Motor neuron (in vitro differentiated cells): Measurements from ENCODE around the gene POLA2. TPM values are rescaled to one million over a fixed set of nuclear protein-coding genes. Genes with fewer than 3 reads are reported as not detected.
A peak's percentile ranks its signal among the peaks of the same experiment; 100 is the strongest.

Experiments used
- ATAC-seq, 8 experiments: fragments of 200-7000 bp; cut with Tn5 transposase; replicated peaks in 6 of 8; 2 replicates each; pipeline ENCODE4 v1.8.0; 2021; ENCODE audit warnings: mild to moderate bottlenecking in 8 of 8, moderate library complexity in 8 of 8
- H3K27ac ChIP-seq, 2 donors: fragments of 250-450 bp; sonication (Bioruptor Pico); 2 replicates each; pipeline ENCODE4 v1.9.0; 2021; ENCODE audit warnings: antibody characterized with exemption in 2 of 2, mild to moderate bottlenecking in 2 of 2, moderate library complexity in 1 of 2
- H3K4me1 ChIP-seq, 2 donors: fragments of 250-450 bp; sonication (Bioruptor Pico); replicated peaks in 1 of 2; 2 replicates each; pipeline ENCODE4 v1.6.1; 2021; ENCODE audit warnings: antibody characterized with exemption in 2 of 2, mild to moderate bottlenecking in 2 of 2, moderate library complexity in 1 of 2
- H3K4me3 ChIP-seq, 5 donors: fragments of 250-450 bp; sonication (Bioruptor Pico); 2 replicates each; pipeline ENCODE4 v1.9.0; 2021; ENCODE audit warnings: antibody characterized with exemption in 5 of 5, mild to moderate bottlenecking in 5 of 5, moderate library complexity in 4 of 5
- WGBS, 10 experiments: fragments of 450-650 bp; shearing (Covaris generic); methylation state at CpG; one replicate each; pipeline ENCODE4 v1.0.0; 2022; 5-methylcytosine and 5-hydroxymethylcytosine counted together
- in situ Hi-C, 9 experiments: fragments of 400-800 bp; cut with MboI; loops; one replicate each; pipeline ENCODE4 v1.15.0; 2021; ENCODE audit warnings: low sequenced_read_pairs in 9 of 9, low pct_unique_long_range_greater_than_20kb in 2 of 9; ENCODE audit not compliant: unreplicated experiment in 9 of 9
- total RNA-seq, 8 experiments: library from RNA; unstranded; fragments of 300-600 nt; gene quantifications; 2 replicates each; pipeline versions ENCODE4 v1.2.3 to v1.2.4, GENCODE V29; 2022

POLA2 gene
- total RNA-seq, 8 experiments from 2014 or later, result 2.9 to 22.0 (median 6.0) TPM

- Histone ChIP-seq H3K27ac (no peak overlapping the region), H3K4me3 (no peak overlapping the region), H3K4me1 (peaks cover 16 to 30% of the 10 kb centered on the region in 2 donors)
- peak in 2 of 8 experiments; percentile 13 to 25 for ATAC-seq
- in situ Hi-C loops, result no loop called here
- WGBS, 10 experiments, result 0 to 100% (median 86%) methylated on average over 1 to 4 of the region's 7 CpGs; no CpG with 5 or more reads in 6 of the 10 experiments
Observed at GRCh38 chr11:65308281-65308891, 46.6 kb downstream of the POLA2 start.

GRCh38 chr11:65309006-65309405 lies 47.2 kb downstream of the POLA2 start:
- in situ Hi-C loops, result no loop called here
- no peak overlapping the region for H3K27ac ChIP-seq
- WGBS, 10 experiments, result 8 to 90% (median 54%) methylated on average over 1 to 3 of the region's 5 CpGs; no CpG with 5 or more reads in 6 of the 10 experiments
- peak in 2 of 8 experiments; percentile 15 to 63 for ATAC-seq
- H3K4me3 ChIP-seq, result no peak overlapping the region
- H3K4me1 ChIP-seq, result peaks cover 16 to 32% of the 10 kb centered on the region in 2 donors

GRCh38 chr11:65310215-65310614 lies 48.5 kb downstream of the POLA2 start:
- WGBS, 10 experiments, result 0 to 100% (median 43%) methylated on average over 1 to 4 of the region's 10 CpGs; no CpG with 5 or more reads in 4 of the 10 experiments
- H3K4me3 ChIP-seq, result no peak overlapping the region
- ATAC-seq, result peak in 6 of 8 experiments; percentile 5 to 36 (median 21)
- in situ Hi-C loops, result no loop called here
- peak overlapping the region; percentile 25 to 49 for H3K27ac ChIP-seq
- H3K4me1 ChIP-seq, result peaks cover 16 to 35% of the 10 kb centered on the region in 2 donors

GRCh38 chr11:65310736-65311135 lies 49.0 kb downstream of the POLA2 start:
- Histone ChIP-seq H3K4me3 (no peak overlapping the region), H3K4me1 (peaks cover 16 to 35% of the 10 kb centered on the region in 2 donors), H3K27ac (peak overlapping the region; percentile 25 to 49)
- ATAC-seq, result peak in 1 of 8 experiments; percentile 1
- 0 to 80% (median 18%) methylated on average over 1 to 3 of the region's 6 CpGs; no CpG with 5 or more reads in 7 of the 10 experiments for whole genome bisulfite sequencing, 10 experiments
- in situ Hi-C loops, result no loop called here

GRCh38 chr11:65311170-65311678 lies 49.5 kb downstream of the POLA2 start:
- in situ Hi-C loops, result no loop called here
- 0 to 86% (median 11%) methylated on average over 1 to 4 of the region's 5 CpGs; no CpG with 5 or more reads in 6 of the 10 experiments for WGBS, 10 experiments
- H3K27ac ChIP-seq, result peak overlapping the region; percentile 25 to 49
- ATAC-seq, result no peak
- peaks cover 19 to 39% of the 10 kb centered on the region in 2 donors for H3K4me1 ChIP-seq
- no peak overlapping the region for H3K4me3 ChIP-seq

- Histone ChIP-seq H3K4me3 (peak within 1 kb of the TSS; percentile 73 to 96 (median 88)), H3K4me1 (peaks cover 37 to 39% of the 10 kb centered on the region in 2 donors), H3K27ac (peak within 1 kb of the TSS; percentile 55 to 58)
- in situ Hi-C loops, result no loop called here
- 0 to 10% (median 0%) methylated on average over 1 to 6 of the region's 74 CpGs; no CpG with 5 or more reads in 5 of the 10 experiments for WGBS, 10 experiments
- peak; percentile 40 to 84 (median 80) for ATAC-seq
Observed at GRCh38 chr11:65314501-65315203, 52.9 kb downstream of the POLA2 start, which contains the start of gene CDC42EP2. Gene CDC42EP2, plus strand, starts transcription at chr11:65314866. Its CDS starts 6,033 bp downstream, at chr11:65320899.

GRCh38 chr11:65315204-65315865 lies 53.6 kb downstream of the POLA2 start:
- peak overlapping the region; percentile 55 to 58 for H3K27ac ChIP-seq
- peak; percentile 7 to 74 (median 66) for ATAC-seq
- H3K4me3 ChIP-seq, result peak overlapping the region; percentile 73 to 96 (median 88)
- 0% methylated on average over 1 to 19 of the region's 59 CpGs; no CpG with 5 or more reads in 6 of the 10 experiments for WGBS, 10 experiments
- in situ Hi-C loops, result no loop called here
- H3K4me1 ChIP-seq, result peaks cover 31 to 33% of the 10 kb centered on the region in 2 donors

GRCh38 chr11:65315866-65316226 lies 54.1 kb downstream of the POLA2 start:
- 0 to 60% (median 3%) methylated on average over 1 to 5 of the region's 8 CpGs; no CpG with 5 or more reads in 5 of the 10 experiments for WGBS, 10 experiments
- no peak overlapping the region for H3K27ac ChIP-seq

GRCh38 chr11:65316227-65317024 lies 54.7 kb downstream of the POLA2 start:
- Histone ChIP-seq H3K4me3 (peak overlapping the region; percentile 73 to 96 (median 88)), H3K4me1 (peaks cover 22% of the 10 kb centered on the region in 2 donors), H3K27ac (peak overlapping the region; percentile 55 to 62)
- ATAC-seq, result peak in 3 of 8 experiments; percentile 15 to 42 (median 28)
- WGBS, 10 experiments, result 0 to 50% (median 25%) methylated on average over 1 to 7 of the region's 20 CpGs; no CpG with 5 or more reads in 4 of the 10 experiments
- in situ Hi-C loops, result no loop called here

More at GRCh38 chr11:65315866-65316226, 54.1 kb downstream of the POLA2 start:
- ATAC-seq, result no peak
- Histone ChIP-seq H3K4me3 (peak overlapping the region; percentile 73 to 96 (median 88)), H3K4me1 (peaks cover 26 to 27% of the 10 kb centered on the region in 2 donors)
- in situ Hi-C loops, result no loop called here

GRCh38 chr11:65317025-65317786 lies 55.4 kb downstream of the POLA2 start:
- in situ Hi-C loops, result no loop called here
- Histone ChIP-seq H3K27ac (peak overlapping the region; percentile 55 to 62), H3K4me3 (peak overlapping the region; percentile 10 to 96 (median 82)), H3K4me1 (peaks cover 21 to 22% of the 10 kb centered on the region in 2 donors)
- WGBS, 10 experiments, result 0 to 43% (median 24%) methylated on average over 1 to 3 of the region's 13 CpGs; no CpG with 5 or more reads in 2 of the 10 experiments
- ATAC-seq, result peak in 7 of 8 experiments; percentile 1 to 29 (median 8)

GRCh38 chr11:65320386-65321075 lies 58.8 kb downstream of the POLA2 start:
- in situ Hi-C loops, result loop anchor here in 2 of 9 experiments (10.0 kb wide), 1 partner anchor 46 kb away; no protein-coding TSS in a partner anchor

More at GRCh38 chr11:65320386-65321075, 58.8 kb downstream of the POLA2 start:
- Histone ChIP-seq H3K27ac (no peak overlapping the region), H3K4me3 (no peak overlapping the region), H3K4me1 (peaks cover 17 to 22% of the 10 kb centered on the region in 2 donors)
- 80 to 100% (median 91%) methylated on average over 4 to 11 of the region's 22 CpGs; no CpG with 5 or more reads in 2 of the 10 experiments for WGBS, 10 experiments
- ATAC-seq, result no peak
